GM12878 (cell line): ENCODE measurements around the gene AGBL2. TPM values are rescaled to one million over a fixed set of nuclear protein-coding genes. Genes with fewer than 3 reads are reported as not detected.

ENCODE experiments used
- ATAC-seq: fragments of 200-7000 bp; cut with Tn5 transposase; 3 replicates; pipeline ENCODE4 v1.9.1; 2020; ENCODE audit warnings: mild to moderate bottlenecking, moderate library complexity
- BruUV-seq: library from RNA; stranded (reverse); fragments of 400-500 nt; replicated peaks from 2 replicates; lab custom pipeline; 2021; lab: Mats Ljungman, UMichigan
- CTCF ChIA-PET: fragments of 300-600 bp; sonication (Branson Sonifier 250); formaldehyde crosslinking; extraction: SDS; loops from one replicate; lab custom pipeline; 2021; ENCODE audit warnings: inconsistent platforms; lab: Yijun Ruan, JAX
- POLR2A ChIA-PET: fragments of 350-600 bp; formaldehyde crosslinking; extraction: SDS; loops from one replicate; lab custom pipeline; 2021; ENCODE audit warnings: inconsistent platforms; lab: Charles Lee
- RAD21 ChIA-PET: fragments of 300-600 bp; sonication (Branson Sonifier 250); formaldehyde crosslinking; loops from one replicate; lab custom pipeline; 2023; ENCODE audit warnings: antibody characterized with exemption; ENCODE audit not compliant: unreplicated experiment; lab: Charles Lee
- SMC1A ChIA-PET: fragments of 300-600 bp; sonication (Branson Sonifier 250); formaldehyde crosslinking; loops from one replicate; lab custom pipeline; 2023; ENCODE audit not compliant: unreplicated experiment, uncharacterized antibody; lab: Charles Lee
- DNase-seq: peaks from one replicate; pipeline ENCODE4 v3.0.0-alpha.2; 2011; ENCODE audit warnings: low read depth, low spot score
- FAIRE-seq: peaks from 3 replicates; lab custom pipeline; 2011; peaks lifted over from hg19 to GRCh38; lab: Jason Lieb, UNC
- H2AFZ ChIP-seq: 2 replicates; pipeline ENCODE4 v1.6.0; 2011; ENCODE audit warnings: low read depth, low read length, control low read depth; ENCODE audit not compliant: control insufficient read depth
- H3K27ac ChIP-seq: 2 replicates; pipeline ENCODE4 v1.5.1; 2011; ENCODE audit warnings: control low read depth; ENCODE audit not compliant: control insufficient read depth, insufficient read depth
- H3K27me3 ChIP-seq, 2 experiments: replicated peaks in 1 of 2; 2 replicates each; pipeline versions ENCODE4 v1.6.0 to v1.6.1; 2011; ENCODE audit warnings: low read length in 1 of 2; ENCODE audit not compliant: control insufficient read depth in 2 of 2, insufficient read depth in 2 of 2
- H3K36me3 ChIP-seq, 2 experiments: 2 replicates each; pipeline ENCODE4 v1.5.1; 2011; ENCODE audit warnings: low read length in 1 of 2; ENCODE audit not compliant: control insufficient read depth in 2 of 2, insufficient read depth in 2 of 2
- H3K4me1 ChIP-seq: 2 replicates; pipeline ENCODE4 v1.6.1; 2011; ENCODE audit warnings: mild to moderate bottlenecking, low read length, moderate library complexity, mixed read lengths; ENCODE audit not compliant: control insufficient read depth, insufficient read depth
- H3K4me2 ChIP-seq: 2 replicates; pipeline ENCODE4 v1.6.0; 2011; ENCODE audit warnings: control low read depth; ENCODE audit not compliant: control insufficient read depth, insufficient read depth
- H3K4me3 ChIP-seq: fragments of 200-600 bp; sonication (generic); 2 replicates; pipeline ENCODE4 v1.5.1; 2016
- H3K79me2 ChIP-seq: 2 replicates; pipeline ENCODE4 v1.6.0; 2011; ENCODE audit warnings: low read length; ENCODE audit not compliant: control insufficient read depth, insufficient read depth
- H3K9ac ChIP-seq: 2 replicates; pipeline ENCODE4 v1.8.0; 2011; ENCODE audit warnings: low read length, control low read depth, mixed read lengths; ENCODE audit not compliant: control insufficient read depth, insufficient read depth
- H3K9me3 ChIP-seq: replicated peaks from 3 replicates; pipeline ENCODE4 v1.5.1; 2011; ENCODE audit warnings: mild to moderate bottlenecking, low read length; ENCODE audit not compliant: control insufficient read depth, insufficient read depth
- H4K20me1 ChIP-seq: 2 replicates; pipeline ENCODE4 v1.6.0; 2011; ENCODE audit not compliant: control insufficient read depth, insufficient read depth
- ATF7 ChIP-seq: fragments of 450-650 bp; IDR thresholded peaks from 2 replicates; pipeline ENCODE4 v1.6.1; 2016; ENCODE audit warnings: low read depth, mild to moderate bottlenecking
- BCL3 ChIP-seq: IDR thresholded peaks from 2 replicates; pipeline ENCODE4 v1.6.1; 2011; ENCODE audit warnings: borderline replicate concordance, low read depth, mild to moderate bottlenecking, moderate library complexity, low read length; ENCODE audit not compliant: insufficient read depth, poor library complexity, severe bottlenecking
- ESRRA ChIP-seq: IDR thresholded peaks from 2 replicates; pipeline ENCODE4 v1.6.1; 2012; ENCODE audit warnings: mild to moderate bottlenecking, low read length, improper control_type of control experiment
- HDAC6 ChIP-seq: fragments of 200-600 bp; sonication (generic); IDR thresholded peaks from one replicate; pipeline ENCODE4 v1.8.0; 2017; ENCODE audit warnings: antibody characterized with exemption; ENCODE audit not compliant: unreplicated experiment
- KAT2A ChIP-seq: conservative IDR thresholded peaks from 2 replicates; pipeline ENCODE4 v1.6.1; 2011; ENCODE audit warnings: low read depth, low read length; ENCODE audit not compliant: control insufficient read depth
- MEF2A ChIP-seq: IDR thresholded peaks from 2 replicates; pipeline ENCODE4 v1.6.1; 2011; ENCODE audit warnings: low read depth, mild to moderate bottlenecking, low read length, moderate library complexity; ENCODE audit not compliant: insufficient read depth
- MEF2B ChIP-seq: fragments of 450-650 bp; IDR thresholded peaks from 2 replicates; pipeline ENCODE4 v1.6.1; 2018; ENCODE audit warnings: mild to moderate bottlenecking, moderate library complexity; ENCODE audit not compliant: partially characterized antibody, poor library complexity, severe bottlenecking
- NFYB ChIP-seq: IDR thresholded peaks from 2 replicates; pipeline ENCODE4 v1.6.1; 2011; ENCODE audit warnings: low read depth, mild to moderate bottlenecking, low read length, improper control_type of control experiment, moderate library complexity; ENCODE audit not compliant: insufficient read depth
- NR2C1 ChIP-seq: fragments of 450-650 bp; IDR thresholded peaks from 2 replicates; pipeline ENCODE4 v1.6.1; 2017; ENCODE audit warnings: antibody characterized with exemption, mild to moderate bottlenecking, moderate library complexity
- POLR2A ChIP-seq: IDR thresholded peaks from 2 replicates; pipeline ENCODE4 v1.6.1; 2011; ENCODE audit warnings: low read depth, mild to moderate bottlenecking, low read length
- POLR2AphosphoS5 ChIP-seq: IDR thresholded peaks from 2 replicates; pipeline ENCODE4 v1.6.1; 2011; ENCODE audit warnings: mild to moderate bottlenecking, low read length, inconsistent platforms
- POU2F2 ChIP-seq: IDR thresholded peaks from 3 replicates; pipeline ENCODE4 v1.6.1; 2011; ENCODE audit warnings: low read depth, mild to moderate bottlenecking, low read length, borderline replicate concordance
- SKIL ChIP-seq: fragments of 450-650 bp; IDR thresholded peaks from 2 replicates; pipeline ENCODE4 v1.6.1; 2017; ENCODE audit warnings: mild to moderate bottlenecking, low read depth, inconsistent platforms; ENCODE audit not compliant: poor library complexity, severe bottlenecking
- YBX1 ChIP-seq: fragments of 450-650 bp; IDR thresholded peaks from 2 replicates; pipeline ENCODE4 v1.6.1; 2016; ENCODE audit warnings: antibody characterized with exemption
- YY1 ChIP-seq: IDR thresholded peaks from 2 replicates; pipeline ENCODE4 v1.6.1; 2011; ENCODE audit warnings: low read depth, mild to moderate bottlenecking, low read length
- ZSCAN29 ChIP-seq: fragments of 450-650 bp; IDR thresholded peaks from 2 replicates; pipeline ENCODE4 v1.6.1; 2017; ENCODE audit warnings: mild to moderate bottlenecking, moderate library complexity
- WGBS: methylation state at CpG from one replicate; pipeline ENCODE4 v1.1.6; 2016; ENCODE audit warnings: low lambda C conversion rate; ENCODE audit not compliant: insufficient replicate concordance, insufficient coverage; ENCODE audit errors: missing lambda C conversion rate; 5-methylcytosine and 5-hydroxymethylcytosine counted together
- in situ Hi-C: fragments of 300-500 bp; cut with MboI; formaldehyde crosslinking; loops from 9 replicates; pipeline ENCODE4 v1.14.3; 2018; ENCODE audit warnings: mixed read lengths
- intact Hi-C: fragments of 100-400 bp; cut with micrococcal nuclease; formaldehyde crosslinking; loops from one replicate; pipeline ENCODE4 v1.14.2; 2022; ENCODE audit not compliant: unreplicated experiment
- polyA plus RNA-seq, 11 experiments: library from polyadenylated mRNA; depleted of rRNA in 4 of 11; unstranded in 6 of 11; stranded (reverse) in 5 of 11; fragments of >200 nt; fragmentation: Nextera tagmentation in 4 of 11; fragmentation: Illumina TruSeq in 1 of 11; extraction: Ambion mirVana in 4 of 11; extraction: Trizol in 1 of 11; gene quantifications; 1 replicate in 1 of 11; 2 replicates in 10 of 11; pipeline versions ENCODE4 v1.2.1 to v1.2.3, GENCODE V29; 2011 to 2016; ENCODE audit warnings: inconsistent platforms in 2 of 11, missing spikeins in 2 of 11, low read depth in 1 of 11
- total RNA-seq, 4 experiments: library from RNA; depleted of rRNA in 3 of 4; stranded (reverse); fragments of >200 nt in 3 of 4; fragmentation: Illumina TruSeq in 1 of 4; extraction: Trizol in 1 of 4; gene quantifications; 2 replicates each; pipeline versions ENCODE4 v1.2.1 to v1.2.3, GENCODE V29; 2013 to 2021
- TF ChIP-seq, protein P1 (sequence below): fragments of 450-650 bp; IDR thresholded peaks from 2 replicates; pipeline ENCODE4 v1.6.1; 2017; ENCODE audit warnings: mild to moderate bottlenecking, moderate library complexity

The AGBL2 gene
- total and polyA plus RNA-seq, 10 of the 15 experiments (the other 5 are each of a cell fraction or from before 2014, with no cell fraction given), result 0.93 to 12.2 (median 2.9) TPM

GRCh38 chr11:47711225-47711624 lies 3.9 kb downstream of the AGBL2 start:
- 87% methylated on average over 5 of the region's 5 CpGs for WGBS
- intact Hi-C loops, result no loop called here
- TF ChIP-seq MEF2A (no peak), POLR2A (no peak), NFYB (no peak), SKIL (no peak), POU2F2 (no peak), YBX1 (no peak), HDAC6 (no peak), KAT2A (no peak), ESRRA (no peak), BCL3 (no peak), ATF7 (no peak), ZSCAN29 (no peak), MEF2B (no peak), POLR2AphosphoS5 (no peak), NR2C1 (no peak), YY1 (no peak)
- TF ChIP-seq, protein P1, sequence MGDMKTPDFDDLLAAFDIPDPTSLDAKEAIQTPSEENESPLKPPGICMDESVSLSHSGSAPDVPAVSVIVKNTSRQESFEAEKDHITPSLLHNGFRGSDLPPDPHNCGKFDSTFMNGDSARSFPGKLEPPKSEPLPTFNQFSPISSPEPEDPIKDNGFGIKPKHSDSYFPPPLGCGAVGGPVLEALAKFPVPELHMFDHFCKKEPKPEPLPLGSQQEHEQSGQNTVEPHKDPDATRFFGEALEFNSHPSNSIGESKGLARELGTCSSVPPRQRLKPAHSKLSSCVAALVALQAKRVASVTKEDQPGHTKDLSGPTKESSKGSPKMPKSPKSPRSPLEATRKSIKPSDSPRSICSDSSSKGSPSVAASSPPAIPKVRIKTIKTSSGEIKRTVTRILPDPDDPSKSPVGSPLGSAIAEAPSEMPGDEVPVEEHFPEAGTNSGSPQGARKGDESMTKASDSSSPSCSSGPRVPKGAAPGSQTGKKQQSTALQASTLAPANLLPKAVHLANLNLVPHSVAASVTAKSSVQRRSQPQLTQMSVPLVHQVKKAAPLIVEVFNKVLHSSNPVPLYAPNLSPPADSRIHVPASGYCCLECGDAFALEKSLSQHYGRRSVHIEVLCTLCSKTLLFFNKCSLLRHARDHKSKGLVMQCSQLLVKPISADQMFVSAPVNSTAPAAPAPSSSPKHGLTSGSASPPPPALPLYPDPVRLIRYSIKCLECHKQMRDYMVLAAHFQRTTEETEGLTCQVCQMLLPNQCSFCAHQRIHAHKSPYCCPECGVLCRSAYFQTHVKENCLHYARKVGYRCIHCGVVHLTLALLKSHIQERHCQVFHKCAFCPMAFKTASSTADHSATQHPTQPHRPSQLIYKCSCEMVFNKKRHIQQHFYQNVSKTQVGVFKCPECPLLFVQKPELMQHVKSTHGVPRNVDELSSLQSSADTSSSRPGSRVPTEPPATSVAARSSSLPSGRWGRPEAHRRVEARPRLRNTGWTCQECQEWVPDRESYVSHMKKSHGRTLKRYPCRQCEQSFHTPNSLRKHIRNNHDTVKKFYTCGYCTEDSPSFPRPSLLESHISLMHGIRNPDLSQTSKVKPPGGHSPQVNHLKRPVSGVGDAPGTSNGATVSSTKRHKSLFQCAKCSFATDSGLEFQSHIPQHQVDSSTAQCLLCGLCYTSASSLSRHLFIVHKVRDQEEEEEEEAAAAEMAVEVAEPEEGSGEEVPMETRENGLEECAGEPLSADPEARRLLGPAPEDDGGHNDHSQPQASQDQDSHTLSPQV, result no peak

More at GRCh38 chr11:47711225-47711624, 3.9 kb downstream of the AGBL2 start:
- BruUV-seq, result no TSS peak
- FAIRE-seq (no peak), ATAC-seq (no peak), DNase-seq (no peak)
- H4K20me1 ChIP-seq, result no peaks in the 10 kb centered on the region
- H3K4me1 ChIP-seq, result no peaks in the 10 kb centered on the region
- SMC1A ChIA-PET, result interaction anchor here (0.6 kb wide), 1 partner anchor 79 kb away, joined by 3 read pairs; no protein-coding TSS in a partner anchor
- 0 out of 4 replicates have a peak, but pooled peaks cover 0 to 2% of the 10 kb centered on the region in 2 experiments for H3K36me3 ChIP-seq
- H2AFZ ChIP-seq, result no peak overlapping the region
- no peak overlapping the region for H3K4me2 ChIP-seq
- CTCF ChIA-PET, result interaction anchor here (1.0 to 1.4 kb wide), 2 partner anchors 11 to 143 kb away, joined by 3 read pairs; no protein-coding TSS in a partner anchor
- POLR2A ChIA-PET, result no interaction called here
- no peak overlapping the region for H3K9ac ChIP-seq
- no peaks in the 10 kb centered on the region for H3K79me2 ChIP-seq
- in situ Hi-C loops, result no loop called here
- H3K4me3 ChIP-seq, result no peak overlapping the region
- H3K27me3 ChIP-seq, result no peaks in the 10 kb centered on the region
- no peak overlapping the region for H3K27ac ChIP-seq
- RAD21 ChIA-PET, result no interaction called here
- H3K9me3 ChIP-seq, result no peaks in the 10 kb centered on the region
